Caco-2 (cell line): ENCODE results near the gene CLEC4A. TPM values are rescaled to one million over a fixed set of nuclear protein-coding genes. Genes with fewer than 3 reads are reported as not detected.

Experiments
- BruUV-seq: library from RNA; stranded (reverse); fragments of 400-500 nt; replicated peaks from 2 replicates; lab custom pipeline; 2021; lab: Mats Ljungman, UMichigan
- CTCF ChIA-PET: fragments of 300-600 bp; sonication (Branson Sonifier 250); formaldehyde crosslinking; loops from one replicate; lab custom pipeline; 2022; ENCODE audit warnings: antibody characterized with exemption; lab: Charles Lee
- POLR2A ChIA-PET: fragments of 300-600 bp; sonication (Branson Sonifier 250); formaldehyde crosslinking; loops from one replicate; lab custom pipeline; 2022; ENCODE audit warnings: antibody characterized with exemption; lab: Charles Lee
- DNase-seq, 2 experiments: peaks; one replicate each; pipeline versions ENCODE4 v3.0.0 to v3.0.0-alpha.2; 2020 to 2022
- H3K27me3 ChIP-seq: replicated peaks from 2 replicates; pipeline ENCODE4 v1.6.0; 2011; ENCODE audit warnings: low read length; ENCODE audit not compliant: control insufficient read depth, insufficient read depth
- H3K36me3 ChIP-seq: 2 replicates; pipeline ENCODE4 v1.5.1; 2011; ENCODE audit warnings: low read length; ENCODE audit not compliant: control insufficient read depth, insufficient read depth
- H3K4me1 ChIP-seq: fragments of 250-450 bp; sonication (Bioruptor Pico); 2 replicates; pipeline ENCODE4 v1.5.1; 2020; ENCODE audit warnings: mild to moderate bottlenecking
- H3K4me3 ChIP-seq: 2 replicates; pipeline ENCODE4 v1.5.1; 2011; ENCODE audit warnings: low read depth, mild to moderate bottlenecking, control low read depth, low read length
- H3K9me3 ChIP-seq: fragments of 250-450 bp; sonication (Bioruptor Pico); 2 replicates; pipeline ENCODE4 v1.5.1; 2020; ENCODE audit warnings: mild to moderate bottlenecking, moderate library complexity
- H3K27ac Mint-ChIP-seq: one replicate; pipeline ENCODE4 v1.8.0; 2022; ENCODE audit warnings: mixed read lengths; ENCODE audit not compliant: unreplicated experiment
- H3K27me3 Mint-ChIP-seq: one replicate; pipeline ENCODE4 v1.8.0; 2022; ENCODE audit warnings: mixed read lengths; ENCODE audit not compliant: insufficient read depth, unreplicated experiment
- H3K36me3 Mint-ChIP-seq: one replicate; pipeline ENCODE4 v1.8.0; 2022; ENCODE audit warnings: mild to moderate bottlenecking, mixed read lengths; ENCODE audit not compliant: insufficient read depth, unreplicated experiment
- H3K4me1 Mint-ChIP-seq: one replicate; pipeline ENCODE4 v1.8.0; 2022; ENCODE audit warnings: low read depth, mixed read lengths; ENCODE audit not compliant: unreplicated experiment
- H3K4me3 Mint-ChIP-seq: one replicate; pipeline ENCODE4 v1.8.0; 2022; ENCODE audit warnings: mild to moderate bottlenecking, moderate library complexity, mixed read lengths; ENCODE audit not compliant: unreplicated experiment
- H3K9me3 Mint-ChIP-seq: one replicate; pipeline ENCODE4 v1.8.0; 2022; ENCODE audit warnings: mixed read lengths; ENCODE audit not compliant: unreplicated experiment
- CTCF ChIP-seq, 2 experiments: fragments of 200-600 bp in 1 of 2; IDR thresholded peaks; 1 replicate in 1 of 2; 2 replicates in 1 of 2; pipeline versions ENCODE4 v1.5.1 to v1.8.0; 2011 to 2022; ENCODE audit warnings: antibody characterized with exemption in 1 of 2, control low read depth in 1 of 2, inconsistent platforms in 1 of 2, low read depth in 1 of 2, low read length in 1 of 2, mild to moderate bottlenecking in 1 of 2, moderate library complexity in 1 of 2; ENCODE audit not compliant: insufficient read depth in 1 of 2, severe bottlenecking in 1 of 2, unreplicated experiment in 1 of 2
- intact Hi-C: fragments of 100-400 bp; cut with micrococcal nuclease; formaldehyde crosslinking; loops from one replicate; pipeline ENCODE4 v1.10.0; 2022; ENCODE audit not compliant: unreplicated experiment
- total RNA-seq: library from RNA; stranded (reverse); gene quantifications from 2 replicates; pipeline ENCODE4 v1.2.3, GENCODE V29; 2022

CLEC4A gene
- total RNA-seq, 1 experiment from 2014 or later: 0.70 TPM

DNA sequence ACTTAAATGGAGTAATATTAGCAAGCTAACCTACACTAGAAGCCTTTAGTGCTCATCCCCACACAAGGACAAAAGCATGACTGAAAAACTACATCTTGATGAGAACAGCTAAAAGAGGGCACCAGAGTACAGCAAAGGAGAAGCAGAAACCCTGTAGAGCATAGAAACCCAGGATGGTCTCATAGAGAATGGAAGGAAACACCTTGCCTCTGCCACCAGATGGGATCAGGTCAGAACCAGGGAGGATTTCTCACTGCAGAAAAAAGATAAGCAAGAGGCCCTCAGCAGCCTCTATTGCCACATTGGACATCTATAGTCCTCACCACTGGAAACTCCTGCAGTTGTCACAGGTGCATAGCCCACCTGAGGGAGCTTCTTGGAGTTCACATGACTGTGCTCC is 19.8 kb downstream of the CLEC4A start:
- peaks cover 32% of the 10 kb centered on the region for H3K9me3 Mint-ChIP-seq
- no peaks in the 10 kb centered on the region for H3K27me3 ChIP-seq
- H3K36me3 ChIP-seq: no peaks in the 10 kb centered on the region
- peaks cover 5% of the 10 kb centered on the region for H3K27me3 Mint-ChIP-seq
- peaks cover 24% of the 10 kb centered on the region for H3K9me3 ChIP-seq
- intact Hi-C loops: no loop called here
- H3K4me3 ChIP-seq: no peak overlapping the region
- no peak for DNase-seq
- H3K36me3 Mint-ChIP-seq: no peaks in the 10 kb centered on the region
- no TSS peak for BruUV-seq
- ChIA-PET POLR2A (no interaction called here), CTCF (no interaction called here)
- TF ChIP-seq CTCF (IDR thresholded peaks at IDR 0.05; ENCODE audit: insufficient read depth in 1 of 2, low read depth in 1 of 2, low read length in 1 of 2, severe bottlenecking in 1 of 2, unreplicated experiment in 1 of 2): no peak
- H3K4me1 Mint-ChIP-seq: no peaks in the 10 kb centered on the region
- no peak overlapping the region for H3K27ac Mint-ChIP-seq
- H3K4me3 Mint-ChIP-seq: no peak overlapping the region
- H3K4me1 ChIP-seq: no peaks in the 10 kb centered on the region

DNA sequence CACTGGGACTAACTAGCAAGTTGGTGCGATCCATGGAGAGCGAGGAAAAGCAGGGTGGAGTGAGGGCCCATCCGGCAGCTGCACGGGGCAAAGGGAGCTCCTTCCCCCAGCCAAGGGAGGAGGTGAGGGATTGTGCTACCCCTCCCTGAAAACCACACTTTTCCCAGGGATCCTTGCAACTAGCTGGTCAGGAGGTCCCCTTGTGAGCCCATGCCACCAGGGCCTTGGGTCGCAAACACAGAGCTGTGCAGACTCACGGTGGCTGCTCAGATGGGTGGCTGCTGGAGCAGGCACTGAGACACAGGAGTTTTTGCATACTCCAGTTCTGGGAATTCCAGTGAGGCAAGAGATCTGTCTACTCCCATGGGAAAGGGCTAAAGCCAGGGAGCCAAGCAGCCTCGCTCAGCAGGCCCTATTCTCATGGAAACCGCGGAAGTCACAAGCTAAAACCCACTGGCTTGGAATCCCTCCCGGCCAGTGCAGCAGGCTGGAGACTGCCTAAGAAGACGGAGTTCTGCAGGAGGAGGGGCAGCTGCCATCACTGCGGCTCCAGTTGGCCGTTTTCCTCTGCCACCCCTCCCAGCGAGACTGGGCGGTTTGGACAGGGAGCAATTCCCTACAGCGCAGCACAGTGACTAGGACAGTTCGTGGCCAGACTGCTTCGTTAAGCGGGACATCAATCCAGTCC is 22.5 kb downstream of the CLEC4A start:
- Histone ChIP-seq H3K4me3 (no peak overlapping the region), H3K36me3 (no peaks in the 10 kb centered on the region), H3K27me3 (no peaks in the 10 kb centered on the region), H3K9me3 (peaks cover 19% of the 10 kb centered on the region), H3K4me1 (no peaks in the 10 kb centered on the region)
- TF ChIP-seq CTCF (IDR thresholded peaks at IDR 0.05; ENCODE audit: insufficient read depth in 1 of 2, low read depth in 1 of 2, low read length in 1 of 2, severe bottlenecking in 1 of 2, unreplicated experiment in 1 of 2): no peak
- intact Hi-C loops: no loop called here
- Mint-ChIP-seq H3K4me3 (no peak overlapping the region), H3K9me3 (peaks cover 14% of the 10 kb centered on the region), H3K36me3 (no peaks in the 10 kb centered on the region), H3K27ac (no peak overlapping the region), H3K4me1 (no peaks in the 10 kb centered on the region), H3K27me3 (peaks cover 5% of the 10 kb centered on the region)
- ChIA-PET POLR2A (no interaction called here), CTCF (no interaction called here)
- BruUV-seq: no TSS peak
- no peak for DNase-seq

DNA sequence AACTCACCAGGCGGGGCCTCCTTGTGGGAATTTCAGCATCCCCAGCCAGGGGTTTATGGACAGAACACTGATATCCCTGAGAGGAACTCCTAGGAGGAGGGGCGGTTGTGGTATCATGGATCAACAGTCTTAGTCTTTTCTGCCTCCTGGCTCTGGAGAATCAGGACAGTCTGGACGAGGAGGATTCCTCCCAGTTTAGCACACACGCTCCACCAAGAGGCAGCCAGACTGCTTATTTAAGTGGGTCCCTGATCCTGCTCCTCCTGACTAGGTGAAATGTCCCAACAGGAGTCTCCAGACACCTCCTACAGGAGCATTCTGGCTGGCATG is 23.0 kb downstream of the CLEC4A start:
- H3K4me3 Mint-ChIP-seq: no peak overlapping the region
- DNase-seq: no peak
- no peaks in the 10 kb centered on the region for H3K27me3 ChIP-seq
- H3K4me1 ChIP-seq: no peaks in the 10 kb centered on the region
- no peak for TF ChIP-seq CTCF (IDR thresholded peaks at IDR 0.05; ENCODE audit: insufficient read depth in 1 of 2, low read depth in 1 of 2, low read length in 1 of 2, severe bottlenecking in 1 of 2, unreplicated experiment in 1 of 2)
- intact Hi-C loops: no loop called here
- peaks cover 5% of the 10 kb centered on the region for H3K27me3 Mint-ChIP-seq
- H3K4me1 Mint-ChIP-seq: no peaks in the 10 kb centered on the region
- ChIA-PET CTCF (no interaction called here), POLR2A (no interaction called here)
- H3K27ac Mint-ChIP-seq: no peak overlapping the region
- H3K9me3 ChIP-seq: peaks cover 14% of the 10 kb centered on the region
- H3K36me3 Mint-ChIP-seq: no peaks in the 10 kb centered on the region
- peaks cover 11% of the 10 kb centered on the region for H3K9me3 Mint-ChIP-seq
- no peaks in the 10 kb centered on the region for H3K36me3 ChIP-seq
- no peak overlapping the region for H3K4me3 ChIP-seq
- no TSS peak for BruUV-seq
